ENCODE measurements around the gene FAT1. TPM values are rescaled to one million over a fixed set of nuclear protein-coding genes. Genes with fewer than 3 reads are reported as not detected.
A peak's percentile ranks its signal among the peaks of the same experiment; 100 is the strongest.
"Not testable (repeated sequence)": the region's sequence is repeated elsewhere in the genome, so short reads cannot be mapped to it uniquely, and the experiment has no call there.

The FAT1 gene
- total and polyA plus RNA-seq, 9 donors = 80.7 to 144 (median 124) TPM

DNA sequence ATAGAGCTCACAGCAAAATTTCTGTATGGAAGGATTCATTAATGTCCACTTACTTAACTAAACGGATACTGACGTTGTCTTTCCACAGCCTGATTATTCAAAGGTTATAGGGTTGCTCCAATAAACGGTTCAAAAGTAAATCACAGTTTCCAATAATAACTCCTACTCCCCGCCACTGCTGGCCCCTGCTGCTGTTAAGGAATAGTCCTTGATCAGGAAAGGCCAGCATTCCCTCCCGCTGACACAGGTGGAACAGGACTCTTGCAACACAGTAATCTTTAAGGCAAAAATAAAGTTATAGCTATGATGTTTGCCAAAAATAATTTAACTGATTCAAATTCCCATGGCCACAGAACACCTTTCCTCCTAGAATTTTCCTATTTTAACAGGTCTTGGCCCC lies 53.9 kb downstream of the FAT1 start:
- Histone ChIP-seq H3K27ac (ENCODE audit: low read length) (no peak overlapping the region), H3K9me3 (replicated peaks; ENCODE audit: control insufficient read depth, low read depth, low read length) (no peaks in the 10 kb centered on the region), H3K4me3 (ENCODE audit: low read length) (no peak overlapping the region), H3K36me3 (ENCODE audit: control insufficient read depth, insufficient read depth, low read length) (peaks cover 4% of the 10 kb centered on the region), H3K27me3 (ENCODE audit: control insufficient read depth, insufficient read depth, low read length) (no peaks in the 10 kb centered on the region), H3K4me1 (ENCODE audit: control insufficient read depth, insufficient read depth, low read length) (peaks cover 3% of the 10 kb centered on the region)
- DNase-seq = no peak
- WGBS (ENCODE audit: insufficient coverage) = no CpG with 5 or more reads among the region's 5 CpGs

- Histone ChIP-seq H3K27ac (ENCODE audit: low read length) (no peak overlapping the region), H3K36me3 (ENCODE audit: control insufficient read depth, insufficient read depth, low read length) (peaks cover 4% of the 10 kb centered on the region), H3K9me3 (replicated peaks; ENCODE audit: control insufficient read depth, low read depth, low read length) (no peaks in the 10 kb centered on the region), H3K4me3 (ENCODE audit: low read length) (no peak overlapping the region), H3K27me3 (ENCODE audit: control insufficient read depth, insufficient read depth, low read length) (no peaks in the 10 kb centered on the region), H3K4me1 (ENCODE audit: control insufficient read depth, insufficient read depth, low read length) (peaks cover 3% of the 10 kb centered on the region)
- DNase-seq = peak; percentile 85
- WGBS (ENCODE audit: insufficient coverage) = 61% methylated on average over 15 of the region's 21 CpGs
Measured at GRCh38 chr4:186669159-186669731, 54.4 kb downstream of the FAT1 start.

DNA sequence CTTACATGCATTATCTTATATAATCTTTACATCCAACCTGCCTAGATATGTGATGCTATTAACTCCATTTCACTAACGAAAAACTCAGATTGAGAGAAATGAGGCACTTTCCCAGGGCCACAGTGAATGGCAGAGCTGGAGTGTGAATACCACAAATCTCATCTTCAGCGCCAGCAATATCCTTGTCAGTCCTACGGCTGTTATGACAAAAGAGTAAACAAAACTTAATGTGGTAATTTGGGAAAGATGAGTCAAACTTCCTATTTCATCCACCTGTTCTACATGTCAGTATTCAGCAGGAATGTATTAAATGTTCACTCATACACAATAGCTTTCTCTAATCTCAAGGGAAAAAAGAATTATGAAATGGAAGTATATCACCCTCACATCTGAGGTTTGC lies 56.9 kb downstream of the FAT1 start:
- H3K4me1 ChIP-seq (ENCODE audit: control insufficient read depth, insufficient read depth, low read length) = peaks cover 3% of the 10 kb centered on the region
- no peak overlapping the region for H3K4me3 ChIP-seq (ENCODE audit: low read length)
- no peaks in the 10 kb centered on the region for H3K9me3 ChIP-seq (replicated peaks; ENCODE audit: control insufficient read depth, low read depth, low read length)
- DNase-seq = no peak
- no peak overlapping the region for H3K27ac ChIP-seq (ENCODE audit: low read length)
- H3K27me3 ChIP-seq (ENCODE audit: control insufficient read depth, insufficient read depth, low read length) = no peaks in the 10 kb centered on the region
- no CpG with 5 or more reads among the region's 3 CpGs for WGBS (ENCODE audit: insufficient coverage)
- H3K36me3 ChIP-seq (ENCODE audit: control insufficient read depth, insufficient read depth, low read length) = peaks cover 14% of the 10 kb centered on the region

DNA sequence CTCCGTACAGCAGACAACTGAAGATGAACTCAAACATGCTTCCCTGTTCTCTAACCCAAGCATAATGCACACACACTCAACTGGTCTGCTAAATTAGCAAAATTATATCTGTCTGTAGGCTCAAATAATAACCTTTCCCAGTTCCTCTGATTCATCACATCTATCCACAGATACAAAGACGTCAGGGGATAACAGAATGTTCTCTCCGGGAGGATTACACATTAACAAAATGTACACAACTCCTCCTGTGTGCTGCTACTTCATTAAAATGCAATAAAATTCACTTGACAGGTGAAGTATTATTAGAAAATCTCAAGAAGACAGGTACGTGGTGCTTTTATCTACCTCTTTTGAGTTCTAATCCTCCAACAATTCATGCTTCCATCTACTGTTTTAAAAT lies 57.4 kb downstream of the FAT1 start:
- Histone ChIP-seq H3K9me3 (replicated peaks; ENCODE audit: control insufficient read depth, low read depth, low read length) (no peaks in the 10 kb centered on the region), H3K4me1 (ENCODE audit: control insufficient read depth, insufficient read depth, low read length) (peaks cover 3% of the 10 kb centered on the region), H3K27me3 (ENCODE audit: control insufficient read depth, insufficient read depth, low read length) (no peaks in the 10 kb centered on the region), H3K36me3 (ENCODE audit: control insufficient read depth, insufficient read depth, low read length) (peaks cover 19% of the 10 kb centered on the region), H3K4me3 (ENCODE audit: low read length) (no peak overlapping the region), H3K27ac (ENCODE audit: low read length) (no peak overlapping the region)
- no peak for DNase-seq
- 100% methylated on average over 1 of the region's 4 CpGs for WGBS (ENCODE audit: insufficient coverage)

GRCh38 chr4:186660403-186660802 lies 63.3 kb downstream of the FAT1 start:
- H3K4me1 ChIP-seq (ENCODE audit: control insufficient read depth, insufficient read depth, low read length) = no peaks in the 10 kb centered on the region
- peaks cover 25% of the 10 kb centered on the region for H3K36me3 ChIP-seq (ENCODE audit: control insufficient read depth, insufficient read depth, low read length)
- no peak overlapping the region for H3K4me3 ChIP-seq (ENCODE audit: low read length)
- no peak overlapping the region for H3K27ac ChIP-seq (ENCODE audit: low read length)
- H3K27me3 ChIP-seq (ENCODE audit: control insufficient read depth, insufficient read depth, low read length) = no peaks in the 10 kb centered on the region
- no peak for DNase-seq
- WGBS (ENCODE audit: insufficient coverage) = no CpG with 5 or more reads among the region's 4 CpGs
- no peaks in the 10 kb centered on the region for H3K9me3 ChIP-seq (replicated peaks; ENCODE audit: control insufficient read depth, low read depth, low read length)

- no peak overlapping the region for H3K4me3 ChIP-seq (ENCODE audit: low read length)
- DNase-seq = no peak
- 87% methylated on average over 9 of the region's 14 CpGs for WGBS (ENCODE audit: insufficient coverage)
- peaks cover 25% of the 10 kb centered on the region for H3K36me3 ChIP-seq (ENCODE audit: control insufficient read depth, insufficient read depth, low read length)
- H3K9me3 ChIP-seq (replicated peaks; ENCODE audit: control insufficient read depth, low read depth, low read length) = no peaks in the 10 kb centered on the region
- no peaks in the 10 kb centered on the region for H3K27me3 ChIP-seq (ENCODE audit: control insufficient read depth, insufficient read depth, low read length)
- no peaks in the 10 kb centered on the region for H3K4me1 ChIP-seq (ENCODE audit: control insufficient read depth, insufficient read depth, low read length)
- no peak overlapping the region for H3K27ac ChIP-seq (ENCODE audit: low read length)
Measured at GRCh38 chr4:186659935-186660334, 63.7 kb downstream of the FAT1 start.

GRCh38 chr4:186659456-186659855 lies 64.2 kb downstream of the FAT1 start:
- H3K36me3 ChIP-seq (ENCODE audit: control insufficient read depth, insufficient read depth, low read length) = peaks cover 25% of the 10 kb centered on the region
- H3K4me3 ChIP-seq (ENCODE audit: low read length); H3K27ac ChIP-seq (ENCODE audit: low read length); H3K27me3 ChIP-seq (ENCODE audit: control insufficient read depth, insufficient read depth, low read length); H3K9me3 ChIP-seq (replicated peaks; ENCODE audit: control insufficient read depth, low read depth, low read length); H3K4me1 ChIP-seq (ENCODE audit: control insufficient read depth, insufficient read depth, low read length); DNase-seq: not testable (repeated sequence)
- 89% methylated on average over 12 of the region's 16 CpGs for WGBS (ENCODE audit: insufficient coverage)

DNA sequence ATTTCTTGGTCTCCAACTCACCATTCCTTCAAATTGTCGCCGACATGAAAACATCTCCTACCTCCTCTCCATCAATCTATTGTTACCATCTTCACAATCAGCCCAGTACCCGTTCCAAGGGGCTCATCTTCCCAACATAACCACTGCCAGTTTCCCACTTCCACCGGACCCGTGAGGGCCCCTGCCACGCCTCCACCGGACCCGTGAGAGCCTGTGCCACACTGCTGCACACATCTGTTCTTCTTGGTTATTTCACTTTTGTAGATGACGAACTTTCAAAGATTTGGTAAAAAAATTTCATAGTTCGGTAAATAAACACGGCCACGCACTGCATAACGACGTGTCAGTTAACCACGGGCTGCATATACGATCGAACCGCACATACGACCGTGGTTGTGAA lies 65.0 kb downstream of the FAT1 start:
- peaks cover 25% of the 10 kb centered on the region for H3K36me3 ChIP-seq (ENCODE audit: control insufficient read depth, insufficient read depth, low read length)
- 92% methylated on average over 16 of the region's 20 CpGs for WGBS (ENCODE audit: insufficient coverage)
- no peaks in the 10 kb centered on the region for H3K9me3 ChIP-seq (replicated peaks; ENCODE audit: control insufficient read depth, low read depth, low read length)
- no peaks in the 10 kb centered on the region for H3K27me3 ChIP-seq (ENCODE audit: control insufficient read depth, insufficient read depth, low read length)
- H3K4me3 ChIP-seq (ENCODE audit: low read length) = no peak overlapping the region
- no peak overlapping the region for H3K27ac ChIP-seq (ENCODE audit: low read length)
- DNase-seq = no peak
- no peaks in the 10 kb centered on the region for H3K4me1 ChIP-seq (ENCODE audit: control insufficient read depth, insufficient read depth, low read length)

DNA sequence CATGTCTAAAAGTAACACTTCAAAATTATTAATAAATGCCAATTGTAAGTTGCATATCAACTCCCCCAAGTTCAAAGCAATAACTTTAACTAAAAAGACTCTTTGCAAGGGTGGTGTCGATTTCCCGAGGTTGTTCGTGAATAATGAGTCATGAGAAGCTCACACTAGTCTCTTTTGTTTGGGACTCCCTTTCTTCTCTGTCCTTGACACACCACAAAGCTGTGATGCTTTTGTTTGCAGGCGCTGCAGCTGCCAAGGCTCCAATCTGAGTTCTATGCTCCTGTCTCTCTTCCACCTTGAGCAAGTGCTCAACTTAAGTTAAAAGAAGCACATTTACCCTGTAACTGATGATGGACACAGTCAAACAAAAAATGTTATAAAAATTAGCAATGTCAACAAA lies 65.9 kb downstream of the FAT1 start:
- no peaks in the 10 kb centered on the region for H3K4me1 ChIP-seq (ENCODE audit: control insufficient read depth, insufficient read depth, low read length)
- H3K9me3 ChIP-seq (replicated peaks; ENCODE audit: control insufficient read depth, low read depth, low read length) = no peaks in the 10 kb centered on the region
- no peaks in the 10 kb centered on the region for H3K27me3 ChIP-seq (ENCODE audit: control insufficient read depth, insufficient read depth, low read length)
- no peak for DNase-seq
- WGBS (ENCODE audit: insufficient coverage) = no CpG with 5 or more reads among the region's 4 CpGs
- H3K4me3 ChIP-seq (ENCODE audit: low read length) = no peak overlapping the region
- no peak overlapping the region for H3K27ac ChIP-seq (ENCODE audit: low read length)
- H3K36me3 ChIP-seq (ENCODE audit: control insufficient read depth, insufficient read depth, low read length) = peaks cover 21% of the 10 kb centered on the region

DNA sequence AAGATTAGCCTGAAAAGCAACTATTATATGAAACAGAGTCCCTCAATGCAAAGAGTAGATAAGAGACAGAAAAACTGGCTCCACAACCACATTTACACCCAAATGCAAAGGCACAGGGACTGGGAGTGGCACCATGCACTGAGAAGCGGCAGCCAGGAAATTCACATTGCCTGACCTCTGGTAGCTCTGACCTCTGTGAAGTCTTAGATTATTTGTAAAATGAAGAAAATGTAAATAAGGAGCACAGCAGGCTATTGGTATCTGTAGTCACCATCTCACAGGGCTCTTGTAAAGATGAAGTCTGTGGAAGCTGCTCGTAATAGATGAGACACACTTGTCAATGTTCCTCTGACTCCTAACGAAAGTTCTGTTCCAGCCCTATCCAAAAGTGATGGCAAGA lies 69.7 kb downstream of the FAT1 start:
- WGBS (ENCODE audit: insufficient coverage) = 95% methylated on average over 2 of the region's 3 CpGs

GRCh38 chr4:186651624-186652023 lies 72.0 kb downstream of the FAT1 start:
- H3K4me3 ChIP-seq (ENCODE audit: low read length) = peak overlapping the region; percentile 16
- 53% methylated on average over 18 of the region's 21 CpGs for WGBS (ENCODE audit: insufficient coverage)

More for the DNA sequence above, 69.7 kb downstream of the FAT1 start:
- DNase-seq = no peak
- no peaks in the 10 kb centered on the region for H3K4me1 ChIP-seq (ENCODE audit: control insufficient read depth, insufficient read depth, low read length)
- H3K36me3 ChIP-seq (ENCODE audit: control insufficient read depth, insufficient read depth, low read length) = peaks cover 2% of the 10 kb centered on the region
- H3K4me3 ChIP-seq (ENCODE audit: low read length) = no peak overlapping the region
- H3K27ac ChIP-seq (ENCODE audit: low read length) = no peak overlapping the region
- no peaks in the 10 kb centered on the region for H3K9me3 ChIP-seq (replicated peaks; ENCODE audit: control insufficient read depth, low read depth, low read length)
- no peaks in the 10 kb centered on the region for H3K27me3 ChIP-seq (ENCODE audit: control insufficient read depth, insufficient read depth, low read length)

More at GRCh38 chr4:186651624-186652023, 72.0 kb downstream of the FAT1 start:
- H3K27me3 ChIP-seq (ENCODE audit: control insufficient read depth, insufficient read depth, low read length) = no peaks in the 10 kb centered on the region
- H3K36me3 ChIP-seq (ENCODE audit: control insufficient read depth, insufficient read depth, low read length) = peaks cover 2% of the 10 kb centered on the region
- no peaks in the 10 kb centered on the region for H3K4me1 ChIP-seq (ENCODE audit: control insufficient read depth, insufficient read depth, low read length)
- no peaks in the 10 kb centered on the region for H3K9me3 ChIP-seq (replicated peaks; ENCODE audit: control insufficient read depth, low read depth, low read length)
- H3K27ac ChIP-seq (ENCODE audit: low read length) = peak overlapping the region; percentile 8
- peak; percentile 86 for DNase-seq

All from muscle of leg (tissue), 11 donors.